B cell (primary cell): ENCODE measurements around the gene APOD.

Experiments used
- CTCF ChIP-seq: fragments of 200-600 bp; IDR thresholded peaks from one replicate; pipeline ENCODE4 v1.8.0; 2022; ENCODE audit warnings: antibody characterized with exemption, mild to moderate bottlenecking
- EZH2 ChIP-seq: IDR thresholded peaks from 2 replicates; pipeline ENCODE4 v1.6.1; 2012; ENCODE audit warnings: borderline replicate concordance, low read depth, mild to moderate bottlenecking, moderate library complexity, low read length; ENCODE audit not compliant: insufficient read depth, poor library complexity, severe bottlenecking

DNA sequence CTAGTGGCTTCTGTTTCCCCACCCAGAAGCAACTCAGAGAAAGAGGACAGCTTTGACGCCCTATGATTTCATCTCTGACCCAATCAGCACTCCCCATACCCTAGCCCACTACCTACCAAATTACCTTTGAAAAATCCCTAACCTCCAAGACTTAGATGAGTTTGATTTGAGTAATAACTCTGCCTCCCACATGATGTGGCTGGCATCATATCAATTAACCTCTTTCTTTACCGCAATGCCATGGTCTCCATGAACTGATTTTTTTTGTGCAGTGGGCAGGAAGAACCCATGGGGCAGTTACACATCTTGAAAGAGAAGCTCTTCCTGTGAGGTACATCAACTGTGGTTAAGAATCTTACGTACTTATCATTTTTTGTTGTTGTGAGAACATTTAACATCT is 25.5 kb upstream of the APOD start:
- TF ChIP-seq CTCF = no peak
- TF ChIP-seq EZH2 = no peak
